GM21526 (cell line): ENCODE measurements around the gene KCNIP3.
A peak's percentile ranks its signal among the peaks of the same experiment; 100 is the strongest.
"Not testable (repeated sequence)": the region's sequence is repeated elsewhere in the genome, so short reads cannot be mapped to it uniquely, and the experiment has no call there.

Experiments
- ATAC-seq: cut with Tn5 transposase; IDR thresholded peaks from one replicate; pipeline ENCODE4 v1.9.1; 2021; ENCODE audit warnings: moderate library complexity; ENCODE audit not compliant: unreplicated experiment, low FRiP score

KCNIP3 gene

GRCh38 chr2:95399061-95399460 is 101.9 kb downstream of the KCNIP3 start:
- no peak for ATAC-seq

- ATAC-seq = no peak
These were observed 104.3 kb downstream of the KCNIP3 start for GRCh38 chr2:95401480-95401879.

GRCh38 chr2:95402004-95402369 is 104.8 kb downstream of the KCNIP3 start:
- ATAC-seq = peak; percentile 20

GRCh38 chr2:95402370-95403203 is 105.4 kb downstream of the KCNIP3 start, which contains the start of gene FAHD2A:
TSS of gene FAHD2A (plus strand) at chr2:95402708. CDS start at chr2:95405559, 2,851 bp downstream.
- peak; percentile 89 for ATAC-seq

GRCh38 chr2:95403204-95403721 is 106.1 kb downstream of the KCNIP3 start:
- peak; percentile 27 for ATAC-seq

- ATAC-seq = not testable (repeated sequence)
These were observed 106.7 kb downstream of the KCNIP3 start for GRCh38 chr2:95403824-95404223.

- not testable (repeated sequence) for ATAC-seq
These were observed 107.5 kb downstream of the KCNIP3 start for GRCh38 chr2:95404676-95405075.

GRCh38 chr2:95411239-95411638 is 114.1 kb downstream of the KCNIP3 start:
- ATAC-seq = not testable (repeated sequence)

- peak; percentile 75 for ATAC-seq
These were observed 117.0 kb downstream of the KCNIP3 start for GRCh38 chr2:95414015-95414594.

- ATAC-seq = not testable (repeated sequence)
These were observed 118.0 kb downstream of the KCNIP3 start for GRCh38 chr2:95415138-95415537.

GRCh38 chr2:95415561-95415960 is 118.4 kb downstream of the KCNIP3 start:
- not testable (repeated sequence) for ATAC-seq

GRCh38 chr2:95427196-95427867 is 130.2 kb downstream of the KCNIP3 start:
- not testable (repeated sequence) for ATAC-seq

- not testable (repeated sequence) for ATAC-seq
These were observed 132.8 kb downstream of the KCNIP3 start for GRCh38 chr2:95429748-95430467.

- ATAC-seq = not testable (repeated sequence)
These were observed 136.2 kb downstream of the KCNIP3 start for GRCh38 chr2:95433373-95433772.

GRCh38 chr2:95433973-95434372 is 136.8 kb downstream of the KCNIP3 start:
- ATAC-seq = not testable (repeated sequence)

- ATAC-seq = not testable (repeated sequence)
These were observed 137.4 kb downstream of the KCNIP3 start for GRCh38 chr2:95434507-95435076.

- ATAC-seq = not testable (repeated sequence)
These were observed 138.2 kb downstream of the KCNIP3 start for GRCh38 chr2:95435162-95435871.
